A549 (cell line): Measurements from ENCODE around the gene COL4A6. TPM values are rescaled to one million over a fixed set of nuclear protein-coding genes. Genes with fewer than 3 reads are reported as not detected.

Source experiments
- ATAC-seq, 2 experiments: fragments of 200-7000 bp in 1 of 2; fragments of >200 bp in 1 of 2; cut with Nextera tagmentation in 1 of 2; cut with Tn5 transposase in 1 of 2; 3 replicates each; pipeline versions ENCODE4 v1.8.0 to v1.9.1; 2018 to 2020; ENCODE audit warnings: mild to moderate bottlenecking in 1 of 2, moderate library complexity in 1 of 2
- CTCF ChIA-PET: fragments of 300-600 bp; sonication (Branson Sonifier 250); formaldehyde crosslinking; extraction: SDS; loops from one replicate; lab custom pipeline; 2021; ENCODE audit warnings: antibody characterized with exemption, inconsistent platforms; lab: Yijun Ruan, JAX
- POLR2A ChIA-PET: fragments of 350-600 bp; formaldehyde crosslinking; extraction: SDS; loops from one replicate; lab custom pipeline; 2021; ENCODE audit warnings: antibody characterized with exemption, inconsistent platforms; lab: Yijun Ruan, JAX
- DNase-seq, 2 experiments: peaks; one replicate each; pipeline versions ENCODE4 v3.0.0 to v3.0.0-alpha.2; 2011 to 2016; ENCODE audit warnings: low read depth in 1 of 2, low spot score in 1 of 2
- FAIRE-seq: peaks from 2 replicates; lab custom pipeline; 2011; peaks lifted over from hg19 to GRCh38; lab: Jason Lieb, UNC
- H3K27ac ChIP-seq, 2 experiments: fragments of >200 bp; sonication (Bioruptor Twin); formaldehyde crosslinking; 3 replicates each; pipeline ENCODE4 v1.5.1; 2016 to 2017
- H3K4me1 ChIP-seq: fragments of >200 bp; sonication (Bioruptor Twin); formaldehyde crosslinking; 3 replicates; pipeline ENCODE4 v1.6.1; 2016
- H3K4me2 ChIP-seq: fragments of >200 bp; sonication (Bioruptor Twin); formaldehyde crosslinking; 3 replicates; pipeline ENCODE4 v1.6.1; 2016
- H3K4me3 ChIP-seq: fragments of >200 bp; sonication (Bioruptor Twin); formaldehyde crosslinking; 3 replicates; pipeline ENCODE4 v1.5.1; 2016
- H3K9me3 ChIP-seq: fragments of >200 bp; sonication (Bioruptor Twin); formaldehyde crosslinking; 3 replicates; pipeline ENCODE4 v1.6.1; 2016
- CEBPB ChIP-seq, 2 experiments: fragments of >200 bp in 1 of 2; sonication (Bioruptor Twin) in 1 of 2; formaldehyde crosslinking in 1 of 2; IDR thresholded peaks; 2 replicates each; pipeline ENCODE4 v1.6.1; 2012 to 2016
- EHF ChIP-seq: fragments of 250-450 bp; sonication (Bioruptor Pico); IDR thresholded peaks from 2 replicates; pipeline ENCODE4 v1.5.0; 2020; ENCODE audit warnings: mild to moderate bottlenecking
- ESRRA ChIP-seq: fragments of 150-350 bp; IDR thresholded peaks from 2 replicates; pipeline ENCODE4 v1.6.1; 2014; ENCODE audit warnings: mild to moderate bottlenecking, low read length, borderline replicate concordance
- FOSL2 ChIP-seq, 2 experiments: fragments of 450-650 bp in 1 of 2; fragments of >200 bp in 1 of 2; sonication (Bioruptor Twin) in 1 of 2; formaldehyde crosslinking; IDR thresholded peaks; 2 replicates each; pipeline versions ENCODE4 v1.5.0 to v1.6.1; 2016 to 2020; ENCODE audit warnings: mild to moderate bottlenecking in 1 of 2, moderate library complexity in 1 of 2
- FOXS1 ChIP-seq: fragments of 250-450 bp; sonication (Bioruptor Pico); IDR thresholded peaks from 2 replicates; pipeline ENCODE4 v1.5.0; 2020; ENCODE audit warnings: mild to moderate bottlenecking, moderate library complexity
- GATA3 ChIP-seq: IDR thresholded peaks from 2 replicates; pipeline ENCODE4 v1.6.1; 2012; ENCODE audit warnings: borderline replicate concordance
- HEYL ChIP-seq: fragments of 250-450 bp; sonication (Bioruptor Pico); IDR thresholded peaks from 2 replicates; pipeline ENCODE4 v1.8.0; 2021; ENCODE audit warnings: mild to moderate bottlenecking, moderate library complexity
- HOXA7 ChIP-seq: fragments of 250-450 bp; sonication (Bioruptor Pico); IDR thresholded peaks from 2 replicates; pipeline ENCODE4 v1.5.0; 2020; ENCODE audit warnings: mild to moderate bottlenecking, moderate library complexity
- MAZ ChIP-seq: fragments of 150-350 bp; IDR thresholded peaks from 2 replicates; pipeline ENCODE4 v1.6.1; 2014; ENCODE audit warnings: antibody characterized with exemption, low read depth, low read length, borderline replicate concordance
- MYC ChIP-seq: IDR thresholded peaks from 2 replicates; pipeline ENCODE4 v1.6.1; 2012; ENCODE audit warnings: mild to moderate bottlenecking, inconsistent platforms, low read length, improper control_type of control experiment, borderline replicate concordance
- NPAS2 ChIP-seq: fragments of 250-450 bp; sonication (Bioruptor Pico); IDR thresholded peaks from 2 replicates; pipeline ENCODE4 v1.8.0; 2022; ENCODE audit warnings: mild to moderate bottlenecking, moderate library complexity, borderline replicate concordance
- NR3C1 ChIP-seq: fragments of >200 bp; sonication (Bioruptor Twin); formaldehyde crosslinking; IDR thresholded peaks from 3 replicates; pipeline ENCODE4 v1.6.1; 2017
- POLR2AphosphoS2 ChIP-seq: conservative IDR thresholded peaks from 2 replicates; pipeline ENCODE4 v1.6.1; 2012; ENCODE audit warnings: low read length, improper control_type of control experiment, inconsistent platforms
- RAD21 ChIP-seq, 2 experiments: fragments of >200 bp in 1 of 2; sonication (Bioruptor Twin) in 1 of 2; formaldehyde crosslinking in 1 of 2; IDR thresholded peaks in 1 of 2; conservative IDR thresholded peaks in 1 of 2; 2 replicates in 1 of 2; 3 replicates in 1 of 2; pipeline ENCODE4 v1.6.1; 2012 to 2018; ENCODE audit warnings: inconsistent platforms in 1 of 2
- SMC3 ChIP-seq: fragments of >200 bp; sonication (Bioruptor Twin); formaldehyde crosslinking; IDR thresholded peaks from 3 replicates; pipeline ENCODE4 v1.6.1; 2018; ENCODE audit warnings: inconsistent platforms
- SREBF2 ChIP-seq: fragments of 450-650 bp; IDR thresholded peaks from 2 replicates; pipeline ENCODE4 v1.6.1; 2014; ENCODE audit warnings: mild to moderate bottlenecking, moderate library complexity
- ZC3H11A ChIP-seq: fragments of 450-650 bp; IDR thresholded peaks from 2 replicates; pipeline ENCODE4 v1.6.1; 2014; ENCODE audit warnings: antibody characterized with exemption, mild to moderate bottlenecking
- ZFP36 ChIP-seq: fragments of 450-650 bp; IDR thresholded peaks from 2 replicates; pipeline ENCODE4 v1.6.1; 2014; ENCODE audit warnings: borderline replicate concordance; ENCODE audit not compliant: partially characterized antibody
- ZNF302 ChIP-seq: fragments of 250-450 bp; sonication (Bioruptor Pico); IDR thresholded peaks from 2 replicates; pipeline ENCODE4 v1.9.0; 2021; ENCODE audit warnings: inconsistent platforms, mild to moderate bottlenecking, moderate library complexity
- WGBS: methylation state at CpG from one replicate; pipeline ENCODE4 v1.1.6; 2017; ENCODE audit errors: missing lambda C conversion rate; 5-methylcytosine and 5-hydroxymethylcytosine counted together
- polyA plus RNA-seq, 4 experiments: library from polyadenylated mRNA; depleted of rRNA in 3 of 4; stranded (reverse); fragments of >200 nt; fragmentation: RNase III in 1 of 4; extraction: RNeasy Plus Mini Kit Qiagen cat#74134 plus additional on column Dnase treatment in 1 of 4; gene quantifications; 2 replicates in 3 of 4; 3 replicates in 1 of 4; pipeline ENCODE4 v1.2.3, GENCODE V29; 2011 to 2017
- TF ChIP-seq, protein P1 (sequence below): IDR thresholded peaks from 2 replicates; pipeline ENCODE4 v1.6.1; 2012
- TF ChIP-seq, protein P2 (sequence below): IDR thresholded peaks from 2 replicates; pipeline ENCODE4 v1.6.1; 2012
- TF ChIP-seq, protein P3 (sequence below): fragments of >200 bp; sonication (Bioruptor Twin); formaldehyde crosslinking; IDR thresholded peaks from 3 replicates; pipeline ENCODE4 v1.6.1; 2016
- TF ChIP-seq, protein P4 (sequence below): fragments of >200 bp; sonication (Bioruptor Twin); formaldehyde crosslinking; IDR thresholded peaks from 3 replicates; pipeline ENCODE4 v1.5.1; 2016
- TF ChIP-seq, protein P5 (sequence below): fragments of 150-350 bp; IDR thresholded peaks from 2 replicates; pipeline ENCODE4 v1.6.1; 2014; ENCODE audit warnings: low read depth, mild to moderate bottlenecking, low read length

Gene COL4A6
- polyA plus RNA-seq, 2 of the 4 experiments (the other 2 are of a cell fraction), result 13.0 to 19.8 TPM

DNA sequence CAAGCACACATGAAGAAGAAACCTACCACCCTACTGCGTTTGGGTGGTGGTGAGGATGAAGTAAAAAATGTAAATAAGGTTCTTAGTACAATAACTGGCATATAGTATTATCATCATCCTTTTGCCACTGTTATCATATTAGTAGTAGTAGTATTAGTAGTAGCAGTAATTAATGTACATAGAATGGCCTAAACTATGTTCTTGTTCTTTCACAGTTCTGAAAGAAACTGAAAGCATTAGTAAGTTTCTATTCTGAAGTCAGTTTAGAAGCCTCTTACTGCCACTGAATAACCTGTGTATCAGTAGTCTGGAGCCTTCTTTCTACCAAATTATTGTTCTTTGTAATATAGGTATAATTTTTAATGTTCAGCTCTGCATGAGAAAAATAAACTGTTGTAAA, 21.0 kb downstream of the COL4A6 start:
- Histone ChIP-seq H3K4me2 (no peak overlapping the region), H3K4me3 (no peak overlapping the region), H3K9me3 (no peaks in the 10 kb centered on the region), H3K27ac (no peak overlapping the region), H3K4me1 (no peaks in the 10 kb centered on the region)
- WGBS, result 39% methylated on average over 1 of the region's 1 CpG
- ATAC-seq, result no peak
- ChIA-PET POLR2A (no interaction called here), CTCF (no interaction called here)
- no peak for DNase-seq
- TF ChIP-seq, protein P1, sequence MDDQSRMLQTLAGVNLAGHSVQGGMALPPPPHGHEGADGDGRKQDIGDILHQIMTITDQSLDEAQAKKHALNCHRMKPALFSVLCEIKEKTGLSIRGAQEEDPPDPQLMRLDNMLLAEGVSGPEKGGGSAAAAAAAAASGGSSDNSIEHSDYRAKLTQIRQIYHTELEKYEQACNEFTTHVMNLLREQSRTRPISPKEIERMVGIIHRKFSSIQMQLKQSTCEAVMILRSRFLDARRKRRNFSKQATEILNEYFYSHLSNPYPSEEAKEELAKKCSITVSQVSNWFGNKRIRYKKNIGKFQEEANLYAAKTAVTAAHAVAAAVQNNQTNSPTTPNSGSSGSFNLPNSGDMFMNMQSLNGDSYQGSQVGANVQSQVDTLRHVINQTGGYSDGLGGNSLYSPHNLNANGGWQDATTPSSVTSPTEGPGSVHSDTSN, result no peak
- TF ChIP-seq HOXA7 (CRISPR knock-in tag) (no peak), NR3C1 (no peak), MAZ (no peak), FOXS1 (CRISPR knock-in tag) (no peak), ZNF302 (CRISPR knock-in tag) (no peak), POLR2AphosphoS2 (no peak)
- TF ChIP-seq, protein P2, sequence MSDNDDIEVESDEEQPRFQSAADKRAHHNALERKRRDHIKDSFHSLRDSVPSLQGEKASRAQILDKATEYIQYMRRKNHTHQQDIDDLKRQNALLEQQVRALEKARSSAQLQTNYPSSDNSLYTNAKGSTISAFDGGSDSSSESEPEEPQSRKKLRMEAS, result no peak
- TF ChIP-seq, protein P3, sequence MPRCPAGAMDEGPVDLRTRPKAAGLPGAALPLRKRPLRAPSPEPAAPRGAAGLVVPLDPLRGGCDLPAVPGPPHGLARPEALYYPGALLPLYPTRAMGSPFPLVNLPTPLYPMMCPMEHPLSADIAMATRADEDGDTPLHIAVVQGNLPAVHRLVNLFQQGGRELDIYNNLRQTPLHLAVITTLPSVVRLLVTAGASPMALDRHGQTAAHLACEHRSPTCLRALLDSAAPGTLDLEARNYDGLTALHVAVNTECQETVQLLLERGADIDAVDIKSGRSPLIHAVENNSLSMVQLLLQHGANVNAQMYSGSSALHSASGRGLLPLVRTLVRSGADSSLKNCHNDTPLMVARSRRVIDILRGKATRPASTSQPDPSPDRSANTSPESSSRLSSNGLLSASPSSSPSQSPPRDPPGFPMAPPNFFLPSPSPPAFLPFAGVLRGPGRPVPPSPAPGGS, result no peak
- no peak for FAIRE-seq

DNA sequence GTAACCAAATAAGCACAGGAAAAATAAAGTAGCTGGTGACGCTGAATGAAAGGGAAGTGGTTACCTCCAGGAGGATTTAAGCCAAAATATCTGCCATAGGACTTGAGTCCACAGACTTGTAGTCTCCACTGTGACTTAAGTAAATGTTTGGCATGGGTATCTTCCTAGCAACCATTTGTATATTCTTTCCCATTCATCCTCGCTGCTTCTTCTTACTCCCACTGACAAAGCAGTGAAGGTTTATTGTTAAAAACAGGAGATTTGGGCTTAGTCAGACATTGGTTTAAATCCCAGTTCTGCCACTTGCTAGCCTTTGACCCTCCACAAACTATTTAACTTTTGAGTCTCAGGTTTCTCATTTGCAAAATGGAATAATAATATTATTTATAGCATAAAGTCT, 22.3 kb downstream of the COL4A6 start:
- FAIRE-seq (peak; percentile 70), ATAC-seq (no peak), DNase-seq (no peak)
- ChIA-PET POLR2A (no interaction called here), CTCF (no interaction called here)
- Histone ChIP-seq H3K9me3 (no peaks in the 10 kb centered on the region), H3K4me1 (no peaks in the 10 kb centered on the region), H3K4me2 (no peak overlapping the region), H3K4me3 (no peak overlapping the region), H3K27ac (no peak overlapping the region)
- WGBS, result 65% methylated on average over 2 of the region's 2 CpGs
- TF ChIP-seq, protein P4, sequence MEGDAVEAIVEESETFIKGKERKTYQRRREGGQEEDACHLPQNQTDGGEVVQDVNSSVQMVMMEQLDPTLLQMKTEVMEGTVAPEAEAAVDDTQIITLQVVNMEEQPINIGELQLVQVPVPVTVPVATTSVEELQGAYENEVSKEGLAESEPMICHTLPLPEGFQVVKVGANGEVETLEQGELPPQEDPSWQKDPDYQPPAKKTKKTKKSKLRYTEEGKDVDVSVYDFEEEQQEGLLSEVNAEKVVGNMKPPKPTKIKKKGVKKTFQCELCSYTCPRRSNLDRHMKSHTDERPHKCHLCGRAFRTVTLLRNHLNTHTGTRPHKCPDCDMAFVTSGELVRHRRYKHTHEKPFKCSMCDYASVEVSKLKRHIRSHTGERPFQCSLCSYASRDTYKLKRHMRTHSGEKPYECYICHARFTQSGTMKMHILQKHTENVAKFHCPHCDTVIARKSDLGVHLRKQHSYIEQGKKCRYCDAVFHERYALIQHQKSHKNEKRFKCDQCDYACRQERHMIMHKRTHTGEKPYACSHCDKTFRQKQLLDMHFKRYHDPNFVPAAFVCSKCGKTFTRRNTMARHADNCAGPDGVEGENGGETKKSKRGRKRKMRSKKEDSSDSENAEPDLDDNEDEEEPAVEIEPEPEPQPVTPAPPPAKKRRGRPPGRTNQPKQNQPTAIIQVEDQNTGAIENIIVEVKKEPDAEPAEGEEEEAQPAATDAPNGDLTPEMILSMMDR, result no peak
- no peak for TF ChIP-seq RAD21 (conservative IDR thresholded peaks at IDR 0.05 in 1 of 2, IDR thresholded peaks at IDR 0.05 in 1 of 2)

DNA sequence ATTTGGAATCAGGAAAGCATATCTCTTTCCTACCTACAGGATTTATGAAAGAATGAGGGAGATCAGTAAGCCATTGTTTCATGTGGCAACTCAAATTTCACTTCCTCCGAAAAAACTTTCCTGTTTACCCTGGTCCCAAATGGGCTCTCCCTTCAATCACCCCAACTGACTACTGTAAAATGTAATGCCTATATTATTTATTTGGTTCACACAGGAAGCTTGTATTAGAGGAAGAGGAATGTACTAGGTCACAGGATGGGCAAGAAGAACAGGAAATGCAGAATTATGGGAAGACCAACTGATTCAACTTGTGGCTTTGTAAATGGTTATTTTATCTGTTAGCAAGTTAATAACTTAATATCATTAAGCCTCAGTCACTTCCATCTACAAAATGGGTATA, 23.1 kb downstream of the COL4A6 start:
- CTCF ChIA-PET, result no interaction called here
- no peak overlapping the region for H3K27ac ChIP-seq
- POLR2A ChIA-PET, result no interaction called here
- H3K9me3 ChIP-seq, result no peaks in the 10 kb centered on the region
- H3K4me1 ChIP-seq, result no peaks in the 10 kb centered on the region
- DNase-seq, result no peak
- ATAC-seq, result no peak
- H3K4me2 ChIP-seq, result no peak overlapping the region
- FAIRE-seq, result no peak
- 95% methylated on average over 1 of the region's 1 CpG for WGBS
- TF ChIP-seq FOSL2 (IDR thresholded peaks at IDR 0.05), result no peak
- no peak for TF ChIP-seq FOSL2 (CRISPR knock-in tag; IDR thresholded peaks at IDR 0.05)
- TF ChIP-seq GATA3, result no peak
- no peak for TF ChIP-seq SMC3
- TF ChIP-seq ESRRA, result no peak
- TF ChIP-seq MYC, result no peak
- TF ChIP-seq HEYL, result no peak
- H3K4me3 ChIP-seq, result no peak overlapping the region

DNA sequence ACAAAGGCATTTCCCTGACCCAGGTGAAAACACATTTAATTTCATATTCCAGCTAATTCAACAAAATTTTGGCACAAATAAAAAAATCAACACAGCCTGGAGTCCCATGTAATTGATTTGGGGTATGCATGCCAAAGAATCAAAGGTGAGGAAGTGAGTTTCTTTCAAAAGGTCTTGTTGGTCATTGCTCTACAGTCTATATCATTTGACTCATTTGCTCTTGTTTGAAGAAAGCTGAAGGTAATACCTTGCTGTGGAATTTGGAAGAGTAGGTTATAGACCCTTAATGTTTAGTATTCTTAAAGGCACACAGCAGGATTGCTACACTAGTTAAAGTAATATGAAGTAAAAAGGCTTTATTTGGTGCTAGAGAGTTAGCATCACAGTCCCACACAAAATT, 25.4 kb downstream of the COL4A6 start:
- TF ChIP-seq ZC3H11A, result no peak
- no peak for TF ChIP-seq SREBF2
- no peak for TF ChIP-seq NR3C1
- TF ChIP-seq, protein P5, sequence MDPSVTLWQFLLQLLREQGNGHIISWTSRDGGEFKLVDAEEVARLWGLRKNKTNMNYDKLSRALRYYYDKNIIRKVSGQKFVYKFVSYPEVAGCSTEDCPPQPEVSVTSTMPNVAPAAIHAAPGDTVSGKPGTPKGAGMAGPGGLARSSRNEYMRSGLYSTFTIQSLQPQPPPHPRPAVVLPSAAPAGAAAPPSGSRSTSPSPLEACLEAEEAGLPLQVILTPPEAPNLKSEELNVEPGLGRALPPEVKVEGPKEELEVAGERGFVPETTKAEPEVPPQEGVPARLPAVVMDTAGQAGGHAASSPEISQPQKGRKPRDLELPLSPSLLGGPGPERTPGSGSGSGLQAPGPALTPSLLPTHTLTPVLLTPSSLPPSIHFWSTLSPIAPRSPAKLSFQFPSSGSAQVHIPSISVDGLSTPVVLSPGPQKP, result no peak
- TF ChIP-seq EHF, result no peak
- no peak for TF ChIP-seq SMC3
- no peak for TF ChIP-seq ZFP36
- no peak for TF ChIP-seq ZNF302 (CRISPR knock-in tag)
- TF ChIP-seq HEYL, result no peak
- no peak for TF ChIP-seq CEBPB (IDR thresholded peaks at IDR 0.05)
- no peak for TF ChIP-seq NPAS2
- no peak for TF ChIP-seq FOSL2 (IDR thresholded peaks at IDR 0.05)
- TF ChIP-seq FOSL2 (CRISPR knock-in tag; IDR thresholded peaks at IDR 0.05), result no peak
- Histone ChIP-seq H3K9me3 (no peaks in the 10 kb centered on the region), H3K4me1 (no peaks in the 10 kb centered on the region), H3K4me2 (no peak overlapping the region), H3K27ac (no peak overlapping the region), H3K4me3 (no peak overlapping the region)
- FAIRE-seq (peak; percentile 23), DNase-seq (no peak), ATAC-seq (no peak)
- POLR2A ChIA-PET, result no interaction called here
- CTCF ChIA-PET, result no interaction called here
